ENCODE data around the gene GJB4.
"Not testable (repeated sequence)": the region's sequence is repeated elsewhere in the genome, so short reads cannot be mapped to it uniquely, and the experiment has no call there.

Gene GJB4

DNA sequence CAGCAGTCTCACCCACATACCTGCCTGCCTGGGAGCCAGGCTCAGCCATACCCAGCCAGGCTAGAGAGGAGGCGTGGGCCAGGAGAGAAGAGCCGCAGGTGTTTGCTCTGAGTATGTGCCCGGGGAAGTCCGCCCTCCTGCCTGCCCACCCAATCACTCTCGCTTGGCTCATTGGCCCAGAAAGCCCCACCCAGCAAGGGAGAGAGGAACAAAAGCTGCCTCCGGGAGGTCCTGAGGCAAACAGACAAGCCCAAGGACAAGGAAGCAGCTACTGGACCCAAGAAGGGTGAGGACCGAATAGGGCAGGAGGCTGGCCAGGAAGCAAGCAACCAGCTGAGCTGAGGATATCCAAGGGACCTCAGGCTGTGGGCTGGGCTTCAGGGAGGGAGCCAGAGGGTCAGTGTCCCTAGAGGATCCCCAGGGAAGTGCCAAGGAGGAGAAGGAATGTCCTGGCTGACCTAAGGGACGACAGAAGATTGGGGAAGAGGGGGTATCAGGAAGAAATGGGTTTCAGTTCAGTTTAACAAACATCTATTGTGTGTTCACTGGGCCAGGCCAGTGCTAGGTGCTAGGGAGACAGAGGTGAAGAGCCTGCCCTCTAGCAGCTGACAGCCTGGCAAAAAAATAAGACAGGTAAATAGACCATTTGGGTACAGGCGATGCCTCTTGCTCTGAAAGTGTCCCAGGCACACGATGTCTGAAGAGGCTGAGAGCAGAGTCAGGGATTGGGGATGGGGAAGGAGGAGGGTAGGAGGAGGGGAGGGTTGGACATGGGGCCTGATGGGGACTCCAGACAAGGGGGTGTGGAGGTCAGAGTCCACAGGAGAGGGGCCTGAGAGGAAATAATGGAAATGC, at the start of gene GJB4:
GJB4 (plus strand) TSS at position 238 of the 855 bp plus-strand sequence. CDS start 1,515 bp downstream, outside the sequence.
- no peak for FAIRE-seq

DNA sequence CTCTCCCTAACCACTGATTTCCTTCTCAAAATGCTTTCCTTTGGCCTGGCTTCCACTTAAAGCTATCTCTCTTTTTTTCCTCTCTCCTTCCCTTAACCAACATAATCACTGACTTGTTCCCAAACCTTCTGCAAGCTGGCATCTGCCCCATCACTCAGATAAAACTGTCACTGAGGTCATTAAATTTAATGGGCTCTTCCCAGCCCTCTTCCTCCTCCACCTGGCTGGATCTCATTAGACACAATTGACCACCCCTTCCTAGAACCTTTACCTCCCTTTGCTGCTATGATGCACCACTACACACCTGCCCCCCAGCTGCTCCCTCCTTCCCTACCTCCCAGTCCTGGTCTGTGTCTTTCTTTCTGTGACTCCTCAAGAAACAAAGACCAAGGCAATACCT, 48.7 kb upstream of the GJB4 start:
- no peak for FAIRE-seq

DNA sequence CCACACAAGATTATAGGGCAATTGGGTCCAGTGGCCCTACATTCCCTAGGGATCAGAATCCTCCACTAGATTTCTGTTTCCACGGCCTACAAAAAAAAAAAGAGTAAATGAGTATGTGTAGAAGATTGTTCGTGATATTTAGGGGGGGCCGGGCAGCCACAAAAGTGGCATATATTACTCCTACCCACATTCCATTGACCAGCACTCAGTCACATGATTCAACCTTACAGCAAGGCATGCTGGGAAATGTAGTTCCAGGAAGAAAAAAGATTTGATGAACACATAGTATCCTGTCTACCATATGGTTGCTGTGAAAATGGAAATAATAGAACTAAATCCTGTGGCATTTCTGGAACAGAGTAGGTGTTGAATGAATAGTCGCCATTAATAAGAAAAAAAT, 48.1 kb upstream of the GJB4 start:
- FAIRE-seq, result no peak

DNA sequence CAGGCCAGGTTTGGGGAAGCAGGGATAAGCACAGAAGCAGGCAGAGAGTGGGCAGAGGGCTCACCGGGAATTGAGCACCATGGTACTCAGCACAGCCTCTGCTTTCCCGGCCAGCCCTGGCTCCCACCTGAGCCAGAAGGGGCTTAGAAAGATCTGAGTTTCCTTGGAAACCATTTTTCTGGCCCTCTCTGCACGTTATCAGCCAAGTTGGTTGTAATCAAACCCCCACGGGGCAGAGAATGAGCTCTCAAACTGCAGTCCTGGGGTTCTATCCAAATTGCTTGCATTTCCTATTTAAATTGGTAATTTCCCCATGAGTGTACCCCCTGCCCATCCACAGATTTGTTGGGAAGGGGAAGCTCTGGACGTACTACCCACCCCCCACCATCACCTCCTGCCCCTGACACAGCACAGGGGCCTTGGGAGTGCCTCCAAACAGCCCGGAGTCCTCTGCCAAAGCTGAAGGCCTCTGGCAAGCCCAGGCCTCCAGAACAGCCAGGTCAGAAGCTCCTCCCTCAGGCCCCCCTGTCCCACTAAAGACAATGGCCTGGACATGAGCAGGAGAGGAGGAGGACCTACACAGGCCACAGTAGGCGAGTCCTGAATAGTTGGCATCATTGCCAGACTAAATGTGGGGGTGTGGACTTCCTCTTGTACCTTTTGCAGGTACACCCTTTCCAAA, 47.4 kb upstream of the GJB4 start:
- no peak for FAIRE-seq

DNA sequence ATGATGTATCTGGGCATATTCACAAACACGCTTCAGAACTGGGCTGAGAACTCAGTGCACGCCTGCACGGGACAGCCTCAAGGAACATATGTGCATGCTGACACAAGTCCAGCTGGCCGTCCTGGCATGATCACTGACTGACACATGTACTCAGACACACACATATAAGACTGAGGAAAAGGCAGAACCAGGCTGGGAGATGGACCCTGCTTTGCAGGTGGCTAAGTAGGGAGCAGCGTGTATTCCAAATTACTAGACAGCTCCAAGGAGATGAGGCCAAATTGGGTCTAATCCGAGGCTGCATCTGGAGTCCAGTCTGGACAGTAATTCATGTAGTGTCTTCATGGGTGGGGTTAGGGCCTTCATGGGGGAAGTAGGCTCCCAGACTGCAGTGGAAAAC, 46.1 kb upstream of the GJB4 start:
- no peak for FAIRE-seq

DNA sequence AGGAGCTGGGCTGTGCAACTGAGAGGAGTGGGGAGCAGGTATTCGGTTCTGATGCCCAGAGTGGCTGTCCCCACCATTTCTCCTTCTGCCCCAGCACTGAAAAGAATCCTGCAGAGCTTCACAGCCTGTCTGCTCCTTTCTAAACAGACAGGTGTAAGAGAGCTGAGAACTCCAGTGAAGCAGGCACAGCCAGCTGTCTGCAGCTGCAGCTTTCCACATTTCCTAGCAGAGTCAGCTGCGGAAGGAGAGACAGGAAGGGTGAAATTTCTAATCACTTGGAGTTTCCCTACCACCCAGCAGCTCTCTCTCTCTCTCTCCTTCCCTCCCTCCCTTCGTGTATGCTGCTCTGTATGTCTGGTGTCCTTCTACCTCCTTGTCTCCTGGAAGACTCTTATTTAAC, 45.2 kb upstream of the GJB4 start:
- FAIRE-seq, result no peak

DNA sequence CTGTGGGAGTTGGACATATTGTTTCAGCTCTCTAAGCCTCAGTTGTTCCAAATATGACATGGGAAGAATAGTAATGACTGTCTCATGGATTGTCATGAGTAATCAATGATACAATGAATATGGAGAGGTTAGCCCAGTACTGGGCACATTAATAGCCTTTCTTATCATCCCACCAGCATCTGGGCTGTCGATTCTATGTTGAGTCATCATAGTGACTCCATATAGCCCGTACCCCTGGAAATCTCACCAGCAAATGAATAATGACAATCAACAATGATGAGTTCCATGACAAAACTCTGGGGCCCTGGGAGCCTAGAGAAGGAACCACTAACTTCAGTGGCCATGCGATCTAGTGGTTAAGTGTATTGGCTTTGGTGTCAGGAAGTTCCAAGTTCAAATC, 44.4 kb upstream of the GJB4 start:
- no peak for FAIRE-seq

DNA sequence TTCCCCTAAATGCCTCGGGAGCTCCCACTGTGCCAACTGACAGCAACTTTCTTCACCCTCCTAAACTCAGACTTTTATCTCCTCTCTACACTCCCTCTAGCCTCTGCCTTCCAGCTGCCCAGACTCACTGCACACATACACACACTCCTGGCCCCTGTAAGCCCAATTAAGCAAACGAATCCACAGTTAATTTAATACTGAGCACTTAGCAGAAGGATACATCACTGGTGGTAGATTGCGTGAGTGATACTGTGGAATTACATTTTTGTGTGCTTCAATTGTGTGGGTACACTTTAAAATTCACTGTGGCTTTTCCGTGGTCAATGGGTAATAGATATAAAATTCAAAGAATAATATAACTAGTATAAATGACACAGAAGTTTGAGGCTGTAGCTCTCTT, 38.3 kb upstream of the GJB4 start:
- FAIRE-seq, result no peak

DNA sequence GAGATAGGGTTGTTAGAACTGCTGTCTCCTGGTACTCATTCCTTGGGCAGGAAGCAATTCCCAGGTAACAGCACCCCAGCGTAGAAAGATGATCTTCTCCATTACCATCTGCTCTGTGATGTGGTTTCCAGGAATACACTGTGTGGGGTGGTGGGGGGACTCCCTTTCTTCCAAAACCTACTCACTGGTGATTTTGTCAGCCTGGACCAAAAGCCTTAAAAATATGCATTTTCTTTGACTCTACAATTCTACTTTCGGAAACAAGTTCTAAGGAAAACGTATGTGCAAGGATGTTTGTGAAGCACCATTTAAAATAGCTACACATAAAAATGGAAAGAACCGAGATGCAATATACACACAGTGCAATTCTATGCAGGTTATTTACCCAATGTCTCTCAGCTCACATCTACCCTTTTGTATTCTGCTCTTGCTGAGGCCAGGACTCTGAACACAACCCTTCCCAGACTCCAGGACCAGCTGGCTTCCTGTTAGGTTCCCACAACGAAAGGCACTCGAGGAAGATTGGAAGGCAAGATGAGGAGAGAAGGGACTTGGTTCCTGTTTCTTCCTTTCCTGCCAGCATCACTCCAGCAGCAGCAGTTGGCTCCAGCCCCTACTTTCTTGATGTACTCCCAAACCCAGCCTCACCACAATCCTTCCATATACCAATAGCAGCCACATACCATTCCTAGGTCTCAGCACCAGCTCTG, 37.7 kb upstream of the GJB4 start:
- no peak for FAIRE-seq

DNA sequence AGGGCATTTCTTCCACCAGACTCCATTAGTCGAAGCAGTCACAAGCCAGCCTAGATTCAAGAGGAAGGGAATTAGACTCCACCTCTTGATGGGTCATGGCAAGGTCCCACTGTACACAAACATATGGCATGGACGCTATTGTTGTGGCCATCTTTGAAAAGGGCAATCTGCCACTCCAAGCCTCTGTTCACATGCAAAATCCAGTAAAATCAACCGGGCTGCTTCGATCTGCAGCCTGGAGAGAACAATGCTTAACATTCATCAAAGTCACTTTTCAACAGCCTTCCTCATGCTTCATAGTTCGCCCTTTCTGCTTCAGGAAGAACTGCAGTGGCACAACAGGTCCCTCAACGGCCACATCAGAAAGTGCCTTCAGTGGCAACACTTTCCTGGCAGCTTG, 32.7 kb upstream of the GJB4 start:
- FAIRE-seq, result no peak

DNA sequence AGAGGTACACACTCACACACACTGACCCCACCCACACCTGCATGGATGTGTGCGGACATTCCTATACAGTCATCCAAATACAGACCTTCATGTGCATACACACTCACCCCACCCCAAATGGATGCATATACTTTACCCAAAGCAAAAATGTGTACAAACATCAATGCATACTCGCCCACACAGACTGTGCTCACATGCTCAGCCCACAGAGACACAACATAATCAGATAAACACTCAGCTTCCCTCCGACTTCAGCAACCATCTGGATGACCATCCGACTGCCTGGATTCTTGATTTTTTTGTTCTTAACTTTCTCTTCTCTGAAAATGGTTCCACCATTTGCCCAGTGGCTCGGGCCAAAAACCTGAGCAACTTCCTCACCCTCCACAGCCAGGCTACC, 29.1 kb upstream of the GJB4 start:
- no peak for FAIRE-seq

DNA sequence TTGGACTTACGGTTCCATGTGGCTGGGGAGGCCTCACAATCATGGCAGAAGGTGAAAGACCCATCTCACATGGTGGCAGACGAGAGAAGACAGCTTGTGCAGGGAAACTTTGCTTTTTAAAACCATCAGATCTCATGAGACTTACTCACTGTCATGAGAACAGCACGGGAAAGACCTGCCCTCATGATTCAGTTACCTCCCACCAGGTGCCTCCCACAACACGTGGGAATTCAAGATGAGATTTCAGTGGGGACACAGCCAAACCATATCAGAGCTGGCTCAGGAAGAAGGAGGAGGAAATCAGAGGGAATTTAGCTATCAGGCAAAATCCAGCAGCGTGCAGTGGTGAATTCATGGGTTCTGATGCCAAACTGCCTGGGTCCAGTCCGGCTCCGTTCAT, 26.7 kb upstream of the GJB4 start:
- not testable (repeated sequence) for FAIRE-seq

DNA sequence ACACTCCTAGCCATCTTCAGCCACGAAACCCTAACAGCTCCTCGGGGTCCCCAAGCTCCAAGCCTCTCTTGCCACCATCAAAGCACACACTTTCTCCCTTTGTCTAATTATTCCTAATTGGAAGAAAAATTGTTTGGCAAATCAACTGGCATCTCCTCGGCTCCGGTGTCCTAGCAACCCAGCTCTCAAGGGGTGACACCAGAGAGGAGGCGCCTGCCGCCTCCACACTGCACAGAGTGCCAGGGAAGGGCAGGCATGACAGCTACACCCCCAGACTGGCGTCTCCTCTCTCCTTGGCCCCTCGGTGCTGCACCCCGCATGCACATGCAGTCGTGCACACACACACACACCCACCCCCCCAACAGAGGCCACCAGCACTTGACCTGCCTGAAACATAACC, 22.8 kb upstream of the GJB4 start:
- FAIRE-seq, result no peak

DNA sequence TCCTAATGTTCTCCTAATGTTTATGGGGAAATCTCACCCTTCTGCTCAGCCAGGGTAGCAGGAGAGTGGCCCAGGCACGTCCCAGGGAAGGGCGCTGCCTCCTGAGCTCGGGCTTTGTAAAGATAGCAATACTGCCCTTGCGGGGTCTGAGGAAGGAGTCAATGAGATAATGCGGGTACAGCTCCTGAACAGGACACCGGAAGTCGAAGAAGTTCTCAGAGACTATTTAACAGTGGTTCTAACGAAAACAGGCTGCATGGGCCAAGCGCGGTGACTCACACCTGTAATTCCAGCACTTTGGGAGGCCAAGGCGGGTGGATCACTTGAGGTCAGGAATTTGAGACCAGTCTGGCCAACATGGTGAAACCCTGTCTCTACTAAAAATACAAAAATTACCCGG, 22.3 kb upstream of the GJB4 start:
- FAIRE-seq, result not testable (repeated sequence)

DNA sequence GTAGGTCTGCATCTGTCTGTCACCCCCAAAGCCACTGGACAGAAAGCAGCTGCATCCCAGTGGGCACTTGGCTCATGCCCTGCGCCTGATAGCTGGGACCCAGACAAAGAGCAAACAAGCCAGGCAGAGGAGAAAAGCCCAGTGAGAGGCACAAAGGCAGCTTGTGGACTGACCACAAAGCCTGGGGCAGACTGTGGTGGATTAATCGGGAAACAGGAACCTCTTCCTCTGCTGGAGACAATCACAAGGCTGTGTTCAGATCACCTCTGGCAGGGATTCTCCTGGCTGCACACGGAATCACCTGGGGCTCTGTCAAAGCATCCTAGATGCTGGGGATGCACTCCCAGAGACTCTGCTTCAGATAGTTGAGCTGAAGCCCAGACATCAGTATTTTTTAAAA, 19.9 kb upstream of the GJB4 start:
- FAIRE-seq, result no peak

DNA sequence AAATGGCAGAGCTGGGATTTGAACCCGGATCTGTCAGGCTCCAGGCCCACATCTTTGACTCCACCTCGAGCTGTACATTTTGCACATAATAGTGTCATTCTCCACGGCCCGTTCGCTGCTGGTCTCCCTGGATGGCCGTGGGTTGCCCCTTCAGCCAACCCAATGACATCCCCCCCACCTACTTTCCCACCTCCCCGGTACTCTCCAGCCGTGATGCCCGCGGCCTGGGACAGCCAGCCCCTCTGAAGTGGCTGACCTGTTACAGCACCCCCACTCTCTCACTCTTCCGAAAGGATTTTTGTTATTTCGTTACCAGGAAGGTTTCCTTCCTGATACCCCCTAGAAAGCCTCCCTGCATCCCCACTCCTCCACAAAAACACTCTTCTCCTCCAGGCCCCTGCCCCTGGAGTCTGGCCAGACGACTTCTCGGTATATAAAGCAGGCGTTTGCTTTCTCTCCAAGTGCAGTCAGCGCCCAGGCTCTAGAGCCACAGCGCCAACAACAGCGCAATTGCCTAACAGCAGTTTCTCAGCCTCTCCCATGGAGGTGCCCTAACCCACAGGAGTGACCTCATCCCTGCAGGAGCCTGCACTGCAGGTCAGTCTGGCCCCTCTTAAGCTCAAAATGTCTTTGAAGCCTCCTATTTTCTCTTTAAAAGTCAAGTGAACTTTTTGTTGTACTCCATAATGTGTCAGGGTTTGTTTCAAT, 19.2 kb upstream of the GJB4 start:
- FAIRE-seq, result no peak

DNA sequence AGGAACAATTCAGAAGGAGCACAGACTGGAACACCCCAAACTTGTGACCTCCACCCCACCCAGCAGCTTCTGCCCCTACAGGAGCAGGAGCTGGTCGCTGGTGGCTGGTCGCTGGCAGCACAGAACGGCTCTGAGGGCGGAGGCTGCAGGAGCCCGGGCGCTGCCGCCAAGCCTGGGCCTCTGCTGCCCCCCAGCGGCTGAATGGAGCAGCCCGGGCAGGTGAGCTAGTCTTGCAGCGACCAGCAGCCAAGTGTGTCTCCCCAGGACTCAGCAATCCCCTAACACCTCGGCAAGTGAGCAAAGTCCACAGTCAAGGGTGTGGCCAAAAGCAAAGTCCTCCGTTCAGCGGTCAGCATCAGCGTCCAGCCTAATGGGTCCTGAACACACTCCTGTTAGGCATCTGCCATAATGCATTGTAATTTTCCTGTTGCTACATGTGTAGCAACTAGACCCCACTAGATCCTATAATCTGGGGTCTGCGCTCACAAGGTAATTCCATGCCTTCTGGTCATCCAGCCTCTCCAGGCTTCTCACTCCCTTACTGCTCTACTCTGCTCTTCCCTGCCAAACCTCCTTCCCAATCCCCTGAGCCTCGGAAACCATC, 16.8 kb upstream of the GJB4 start:
- FAIRE-seq, result no peak

DNA sequence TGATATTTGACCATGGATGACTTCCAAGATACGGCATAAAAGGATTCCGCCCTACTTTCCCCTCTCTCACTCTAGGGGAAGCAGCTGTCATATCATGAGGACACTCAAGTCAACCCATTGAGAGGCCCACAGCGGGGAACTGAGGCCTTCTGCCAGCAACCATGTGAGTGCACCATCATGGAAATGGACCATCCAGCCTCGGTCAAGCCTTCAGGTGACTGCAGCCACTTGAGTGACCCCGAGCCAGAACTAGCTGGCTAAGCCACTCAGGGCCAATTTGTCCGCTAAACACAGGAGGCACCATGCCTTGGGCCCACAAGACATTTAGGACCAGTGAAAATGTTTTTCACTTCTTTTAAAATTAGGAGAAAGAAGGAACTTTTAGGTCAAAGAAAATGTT, 15.8 kb upstream of the GJB4 start:
- no peak for FAIRE-seq

DNA sequence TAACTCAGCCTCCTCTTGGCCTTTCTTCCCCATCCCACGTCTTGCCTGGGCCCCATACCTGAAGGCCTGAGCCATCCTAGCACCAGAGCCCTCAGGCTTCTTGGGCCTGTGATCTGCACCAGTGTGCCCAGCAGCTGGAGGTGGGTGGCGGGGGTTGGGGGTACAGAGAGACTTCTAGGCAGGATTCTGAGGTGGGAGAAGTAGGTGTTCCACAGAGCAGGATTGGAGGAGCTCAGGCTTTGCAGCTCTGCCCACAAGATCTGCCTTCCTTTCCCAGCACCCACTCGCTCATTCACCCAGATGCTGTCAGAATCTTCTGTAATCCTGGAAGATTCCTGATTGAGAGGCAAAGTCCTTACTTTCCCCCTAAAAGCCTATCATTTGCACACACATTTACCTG, 14.7 kb upstream of the GJB4 start:
- FAIRE-seq, result no peak

DNA sequence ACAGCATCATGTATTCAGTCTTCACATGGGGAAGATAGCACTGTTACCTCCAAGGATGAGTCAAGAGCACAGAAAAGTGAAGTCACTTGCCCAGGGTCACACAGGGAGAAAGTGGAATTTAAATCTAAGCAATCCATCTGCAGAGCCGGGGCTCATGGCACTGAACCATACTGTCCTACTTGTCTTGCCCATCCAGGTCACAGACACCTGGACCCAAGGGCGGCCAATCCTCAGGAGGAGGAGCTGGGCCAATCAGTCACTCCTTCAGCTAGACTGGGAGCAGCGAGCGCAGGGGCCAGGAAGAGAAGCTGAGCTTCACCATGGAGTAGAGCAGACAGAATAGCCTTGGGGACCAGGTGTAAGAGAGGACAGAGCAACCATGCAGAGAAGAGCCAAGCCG, 13.9 kb upstream of the GJB4 start:
- no peak for FAIRE-seq

DNA sequence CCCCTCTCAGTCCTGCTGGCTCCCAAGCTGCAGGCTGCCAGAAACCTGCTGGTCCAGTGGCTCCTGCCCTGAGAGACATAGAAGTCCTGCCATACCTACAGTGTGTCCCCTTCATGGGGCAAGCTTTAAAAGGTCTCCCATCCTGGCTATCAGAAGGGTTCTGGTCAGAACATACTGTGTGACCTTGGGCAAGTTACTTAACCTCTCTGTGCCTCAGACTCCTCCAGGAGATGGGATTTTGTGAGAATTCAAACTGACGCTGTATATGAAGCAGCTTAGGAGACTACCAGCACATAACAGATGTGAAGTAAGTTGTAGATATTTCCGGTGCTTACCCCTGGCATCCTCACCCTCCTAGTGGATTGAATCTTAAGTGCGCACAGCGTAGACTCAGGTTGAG, 13.4 kb upstream of the GJB4 start:
- no peak for FAIRE-seq

DNA sequence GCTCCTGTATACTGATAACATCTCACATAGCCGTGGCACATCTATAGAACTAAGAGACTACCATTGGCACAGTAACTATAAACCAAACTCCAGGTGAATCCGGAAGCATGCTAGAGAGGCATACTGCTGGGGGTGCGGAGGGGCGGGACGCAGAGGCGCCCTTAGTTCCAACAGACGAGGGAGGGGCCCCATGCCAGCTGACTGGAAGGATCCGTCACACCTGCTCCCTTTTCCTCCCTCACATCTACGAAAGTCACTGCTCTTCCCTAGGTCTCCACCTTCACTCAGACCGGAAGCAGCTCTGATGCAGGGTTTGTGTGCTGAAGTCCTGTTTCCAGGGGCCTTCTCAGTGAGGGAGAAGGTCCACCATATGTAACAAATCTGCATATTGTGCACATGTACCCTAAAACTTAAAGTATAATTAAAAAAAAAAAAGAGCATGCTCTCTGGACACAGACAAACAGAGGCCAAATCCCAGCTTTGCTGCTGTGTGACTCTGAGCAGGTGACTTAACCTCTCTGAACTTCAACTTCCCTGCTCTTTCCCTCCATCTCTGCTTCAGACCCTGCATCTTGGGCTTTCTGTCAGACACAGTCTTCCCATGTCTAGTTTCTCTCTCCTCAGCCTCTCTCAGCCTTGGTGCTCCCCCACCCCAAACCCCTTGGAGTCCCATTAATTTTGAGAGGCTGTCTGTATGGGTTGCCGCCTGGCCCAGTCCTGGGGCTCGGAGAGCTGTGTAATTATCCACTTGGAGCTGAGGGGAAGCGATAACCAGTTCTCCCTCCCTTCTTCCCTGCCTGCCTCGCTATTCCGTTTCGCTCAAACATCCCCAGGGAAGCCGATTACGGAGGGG, 12.5 kb upstream of the GJB4 start:
- no peak for FAIRE-seq

Measured in TTC549 (cell line).